Liver (tissue), 9 donors: ENCODE results near the gene RNU2-1. TPM values are rescaled to one million over a fixed set of nuclear protein-coding genes. Genes with fewer than 3 reads are reported as not detected.
"Not testable (repeated sequence)": the region's sequence is repeated elsewhere in the genome, so short reads cannot be mapped to it uniquely, and the experiment has no call there.

ENCODE experiments used
- DNase-seq: peaks from one replicate; pipeline ENCODE4 v3.0.0-alpha.2; 2017; ENCODE audit warnings: low spot score
- H3K27ac ChIP-seq, 2 donors: one replicate each; pipeline ENCODE4 v1.7.0; 2013; ENCODE audit warnings: inconsistent platforms in 2 of 2, low read length in 2 of 2, control low read depth in 1 of 2, low read depth in 1 of 2, mild to moderate bottlenecking in 1 of 2
- H3K27me3 ChIP-seq, 4 donors: one replicate each; pipeline versions ENCODE4 v1.6.1 to v1.7.0; 2013; ENCODE audit warnings: low read length in 3 of 4, inconsistent platforms in 1 of 4, mild to moderate bottlenecking in 1 of 4, moderate library complexity in 1 of 4; ENCODE audit not compliant: control insufficient read depth in 4 of 4, insufficient read depth in 4 of 4
- H3K36me3 ChIP-seq, 4 donors: one replicate each; pipeline versions ENCODE4 v1.6.1 to v1.7.0; 2013; ENCODE audit warnings: low read length in 3 of 4, mild to moderate bottlenecking in 3 of 4, low read depth in 1 of 4, moderate library complexity in 1 of 4; ENCODE audit not compliant: control insufficient read depth in 4 of 4, insufficient read depth in 3 of 4
- H3K4me1 ChIP-seq, 4 donors: one replicate each; pipeline versions ENCODE4 v1.6.1 to v1.7.0; 2013; ENCODE audit warnings: low read length in 3 of 4, mild to moderate bottlenecking in 3 of 4, moderate library complexity in 1 of 4; ENCODE audit not compliant: control insufficient read depth in 4 of 4, insufficient read depth in 4 of 4
- H3K4me3 ChIP-seq, 3 donors: one replicate each; pipeline versions ENCODE4 v1.6.1 to v1.7.0; 2013; ENCODE audit warnings: low read length in 3 of 3, control low read depth in 1 of 3, low read depth in 1 of 3, mild to moderate bottlenecking in 1 of 3
- H3K9ac ChIP-seq, 2 donors: one replicate each; pipeline ENCODE4 v1.7.0; 2013; ENCODE audit warnings: low read length in 2 of 2, mild to moderate bottlenecking in 2 of 2, moderate library complexity in 2 of 2, control low read depth in 1 of 2, low read depth in 1 of 2
- H3K9me3 ChIP-seq, 4 donors: one replicate each; pipeline versions ENCODE4 v1.6.1 to v1.7.0; 2013; ENCODE audit warnings: low read length in 3 of 4; ENCODE audit not compliant: control insufficient read depth in 4 of 4
- FOXA2 ChIP-seq: IDR thresholded peaks from 2 replicates; pipeline ENCODE4 v1.6.1; 2016; ENCODE audit warnings: antibody characterized with exemption
- GABPA ChIP-seq, 2 donors: IDR thresholded peaks in 1 of 2; conservative IDR thresholded peaks in 1 of 2; 2 replicates each; pipeline ENCODE4 v1.6.1; 2016; ENCODE audit warnings: antibody characterized with exemption in 2 of 2, mild to moderate bottlenecking in 1 of 2, moderate library complexity in 1 of 2
- HNF4A ChIP-seq, 2 donors: conservative IDR thresholded peaks; 2 replicates each; pipeline ENCODE4 v1.6.1; 2016; ENCODE audit warnings: antibody characterized with exemption in 2 of 2, mild to moderate bottlenecking in 2 of 2
- HNF4G ChIP-seq: IDR thresholded peaks from 2 replicates; pipeline ENCODE4 v1.6.1; 2016; ENCODE audit warnings: antibody characterized with exemption
- JUND ChIP-seq, 2 donors: IDR thresholded peaks; 2 replicates each; pipeline ENCODE4 v1.6.1; 2016; ENCODE audit warnings: antibody characterized with exemption in 2 of 2
- NR2F2 ChIP-seq: IDR thresholded peaks from 2 replicates; pipeline ENCODE4 v1.6.1; 2016; ENCODE audit warnings: antibody characterized with exemption
- RAD21 ChIP-seq, 2 donors: IDR thresholded peaks; 2 replicates each; pipeline ENCODE4 v1.6.1; 2016; ENCODE audit warnings: antibody characterized with exemption in 2 of 2, mild to moderate bottlenecking in 2 of 2
- SP1 ChIP-seq: IDR thresholded peaks from 2 replicates; pipeline ENCODE4 v1.6.1; 2018; ENCODE audit warnings: antibody characterized with exemption, mild to moderate bottlenecking
- TAF1 ChIP-seq: conservative IDR thresholded peaks from 2 replicates; pipeline ENCODE4 v1.6.1; 2016; ENCODE audit warnings: antibody characterized with exemption, mild to moderate bottlenecking
- YY1 ChIP-seq: IDR thresholded peaks from 2 replicates; pipeline ENCODE4 v1.6.1; 2016; ENCODE audit warnings: antibody characterized with exemption, mild to moderate bottlenecking
- WGBS: extraction: QIAGEN DNeasy Blood & Tissue Kit; methylation state at CpG from one replicate; pipeline ENCODE4 v1.1.7; 2013; 5-methylcytosine and 5-hydroxymethylcytosine counted together
- polyA plus RNA-seq, 2 donors: library from polyadenylated mRNA; stranded (reverse) in 1 of 2; unstranded in 1 of 2; fragments of 200-250 nt in 1 of 2; fragments of >200 nt in 1 of 2; fragmentation: Nextera tagmentation in 1 of 2; extraction: Ambion mirVana in 1 of 2; gene quantifications; one replicate each; pipeline versions ENCODE4 v1.2.1 to v1.2.3, GENCODE V29; 2013 to 2015
- total RNA-seq, 2 donors: library from RNA; depleted of rRNA; stranded (reverse); fragments of >200 nt; gene quantifications; one replicate each; pipeline ENCODE4 v1.2.3, GENCODE V29; 2014
- TF ChIP-seq, protein P1 (sequence below): IDR thresholded peaks from 2 replicates; pipeline ENCODE4 v1.6.1; 2016; ENCODE audit warnings: antibody characterized with exemption, mild to moderate bottlenecking
- TF ChIP-seq, protein P2 (sequence below): IDR thresholded peaks from 2 replicates; pipeline ENCODE4 v1.6.1; 2016; ENCODE audit warnings: antibody characterized with exemption
- TF ChIP-seq, protein P3 (sequence below): IDR thresholded peaks from 2 replicates; pipeline ENCODE4 v1.6.1; 2016; ENCODE audit warnings: antibody characterized with exemption
- TF ChIP-seq, protein P4 (sequence below): IDR thresholded peaks from 2 replicates; pipeline ENCODE4 v1.6.1; 2016; ENCODE audit warnings: antibody characterized with exemption
- TF ChIP-seq, protein P5 (sequence below): fragments of 150-350 bp; IDR thresholded peaks from 2 replicates; pipeline ENCODE4 v1.5.1; 2017; ENCODE audit warnings: improper control_type of control experiment, low read depth, low read length; ENCODE audit not compliant: missing input control
- donor health status: healthy.
- donor health status: healthy.
- donor health status: healthy.
- donor health status: healthy.
- donor health status: healthy.

Gene RNU2-1
- total and polyA plus RNA-seq, 4 donors: 3.4 TPM; not detected in 3

DNA sequence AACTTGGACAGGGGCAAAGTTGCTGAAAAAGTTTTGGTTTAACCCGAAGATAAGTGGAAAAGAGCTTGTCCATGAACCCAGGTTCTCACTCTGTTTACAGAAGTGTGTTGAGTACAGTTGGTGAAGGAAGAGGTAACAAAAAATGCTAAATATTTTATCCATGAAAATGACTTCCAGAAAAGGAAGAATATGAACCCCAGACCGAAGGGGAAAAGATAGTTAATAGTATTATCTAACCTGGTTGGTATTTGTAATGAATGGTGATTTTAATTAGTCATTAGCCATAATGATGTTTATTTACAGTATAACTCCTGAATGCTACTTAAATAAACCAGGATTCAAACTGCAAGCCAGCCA, 22.7 kb downstream of the RNU2-1 start (continued):
- TF ChIP-seq SP1 (no peak), FOXA2 (no peak), HNF4A (conservative IDR thresholded peaks at IDR 0.05) (no peak), TAF1 (no peak)

DNA sequence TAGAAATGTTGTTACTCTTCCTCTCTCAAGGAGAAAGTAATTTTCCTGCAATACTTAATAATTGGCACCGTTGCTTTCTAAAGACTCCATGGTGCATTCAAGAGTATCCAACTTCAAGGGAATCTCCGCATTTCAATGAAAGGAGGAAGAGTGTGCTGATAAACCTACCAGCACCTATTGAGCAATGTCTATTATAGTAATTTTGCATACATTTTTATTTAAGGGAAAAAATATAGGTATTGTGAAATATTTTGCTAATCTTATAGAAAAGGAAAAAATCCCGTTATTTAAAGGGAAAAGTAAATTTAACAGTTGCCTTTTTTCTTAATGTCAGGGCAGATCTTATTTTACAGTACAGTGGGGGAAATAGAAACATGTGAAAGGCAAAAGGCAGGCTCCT, 23.2 kb downstream of the RNU2-1 start:
- Histone ChIP-seq H3K9ac (no peak overlapping the region), H3K4me3 (no peak overlapping the region), H3K4me1 (peaks cover 9 to 27% (median 18%) of the 10 kb centered on the region in 4 donors), H3K9me3 (no peaks in the 10 kb centered on the region), H3K27me3 (no peaks in the 10 kb centered on the region), H3K27ac (peak overlapping the region in 1 of 2 donors; percentile 66), H3K36me3 (peaks cover 6 to 43% (median 25%) of the 10 kb centered on the region in 4 donors)
- no peak for DNase-seq
- WGBS: 74% methylated on average over 3 of the region's 3 CpGs
- TF ChIP-seq, protein P1, sequence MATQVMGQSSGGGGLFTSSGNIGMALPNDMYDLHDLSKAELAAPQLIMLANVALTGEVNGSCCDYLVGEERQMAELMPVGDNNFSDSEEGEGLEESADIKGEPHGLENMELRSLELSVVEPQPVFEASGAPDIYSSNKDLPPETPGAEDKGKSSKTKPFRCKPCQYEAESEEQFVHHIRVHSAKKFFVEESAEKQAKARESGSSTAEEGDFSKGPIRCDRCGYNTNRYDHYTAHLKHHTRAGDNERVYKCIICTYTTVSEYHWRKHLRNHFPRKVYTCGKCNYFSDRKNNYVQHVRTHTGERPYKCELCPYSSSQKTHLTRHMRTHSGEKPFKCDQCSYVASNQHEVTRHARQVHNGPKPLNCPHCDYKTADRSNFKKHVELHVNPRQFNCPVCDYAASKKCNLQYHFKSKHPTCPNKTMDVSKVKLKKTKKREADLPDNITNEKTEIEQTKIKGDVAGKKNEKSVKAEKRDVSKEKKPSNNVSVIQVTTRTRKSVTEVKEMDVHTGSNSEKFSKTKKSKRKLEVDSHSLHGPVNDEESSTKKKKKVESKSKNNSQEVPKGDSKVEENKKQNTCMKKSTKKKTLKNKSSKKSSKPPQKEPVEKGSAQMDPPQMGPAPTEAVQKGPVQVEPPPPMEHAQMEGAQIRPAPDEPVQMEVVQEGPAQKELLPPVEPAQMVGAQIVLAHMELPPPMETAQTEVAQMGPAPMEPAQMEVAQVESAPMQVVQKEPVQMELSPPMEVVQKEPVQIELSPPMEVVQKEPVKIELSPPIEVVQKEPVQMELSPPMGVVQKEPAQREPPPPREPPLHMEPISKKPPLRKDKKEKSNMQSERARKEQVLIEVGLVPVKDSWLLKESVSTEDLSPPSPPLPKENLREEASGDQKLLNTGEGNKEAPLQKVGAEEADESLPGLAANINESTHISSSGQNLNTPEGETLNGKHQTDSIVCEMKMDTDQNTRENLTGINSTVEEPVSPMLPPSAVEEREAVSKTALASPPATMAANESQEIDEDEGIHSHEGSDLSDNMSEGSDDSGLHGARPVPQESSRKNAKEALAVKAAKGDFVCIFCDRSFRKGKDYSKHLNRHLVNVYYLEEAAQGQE: no peak
- TF ChIP-seq YY1: no peak
- TF ChIP-seq, protein P2, sequence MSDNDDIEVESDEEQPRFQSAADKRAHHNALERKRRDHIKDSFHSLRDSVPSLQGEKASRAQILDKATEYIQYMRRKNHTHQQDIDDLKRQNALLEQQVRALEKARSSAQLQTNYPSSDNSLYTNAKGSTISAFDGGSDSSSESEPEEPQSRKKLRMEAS: no peak
- TF ChIP-seq FOXA2: no peak
- no peak for TF ChIP-seq HNF4A (conservative IDR thresholded peaks at IDR 0.05)

DNA sequence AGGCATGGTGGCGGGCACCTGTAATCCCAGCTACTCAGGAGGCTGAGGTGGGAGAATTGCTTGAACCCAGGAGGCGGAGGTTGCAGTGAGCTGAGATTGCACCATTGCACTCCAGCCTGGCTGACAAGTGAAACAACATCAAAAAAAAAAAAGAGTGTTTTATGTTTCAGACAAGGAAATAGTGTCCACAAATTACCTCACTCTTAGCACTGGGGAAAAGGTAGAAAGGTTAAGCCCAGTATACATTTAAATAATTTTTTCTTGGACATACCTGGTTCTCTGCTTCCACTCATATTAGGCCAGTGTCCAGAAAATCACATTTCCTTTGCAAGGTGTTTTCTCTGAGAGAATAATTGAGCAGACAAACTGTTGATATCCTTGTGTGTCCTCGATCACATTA, 30.8 kb downstream of the RNU2-1 start:
- H3K4me1 ChIP-seq, H3K9ac ChIP-seq, H3K9me3 ChIP-seq, H3K4me3 ChIP-seq, DNase-seq, H3K27me3 ChIP-seq, H3K27ac ChIP-seq: not testable (repeated sequence)
- 96% methylated on average over 3 of the region's 3 CpGs for WGBS
- H3K36me3 ChIP-seq: peaks cover 14 to 70% (median 59%) of the 10 kb centered on the region in 4 donors

DNA sequence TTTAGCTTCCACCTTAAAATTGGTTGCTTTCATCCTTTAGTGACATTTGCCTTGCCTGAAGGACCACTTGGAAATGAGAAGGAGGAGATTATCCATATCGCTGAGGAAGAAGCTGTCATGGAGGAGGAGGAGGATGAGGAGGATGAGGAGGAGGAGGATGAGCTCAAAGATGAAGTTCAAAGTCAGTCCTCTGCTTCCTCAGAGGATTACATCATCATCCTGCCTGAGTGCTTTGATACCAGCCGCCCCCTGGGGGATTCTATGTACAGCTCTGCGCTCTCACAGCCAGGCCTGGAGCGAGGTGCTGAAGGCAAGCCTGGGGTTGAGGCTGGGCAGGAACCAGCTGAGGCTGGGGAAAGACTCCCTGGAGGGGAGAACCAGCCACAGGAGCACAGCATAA, 33.6 kb downstream of the RNU2-1 start:
- Histone ChIP-seq H3K4me1 (no peaks in the 10 kb centered on the region), H3K9me3 (no peaks in the 10 kb centered on the region), H3K36me3 (peaks cover 21 to 72% (median 66%) of the 10 kb centered on the region in 4 donors), H3K4me3 (no peak overlapping the region), H3K27ac (no peak overlapping the region), H3K27me3 (no peaks in the 10 kb centered on the region), H3K9ac (no peak overlapping the region)
- WGBS: 92% methylated on average over 4 of the region's 4 CpGs
- DNase-seq: no peak
- no peak for TF ChIP-seq HNF4G
- TF ChIP-seq FOXA2: no peak
- TF ChIP-seq, protein P2: no peak
- no peak for TF ChIP-seq YY1
- no peak for TF ChIP-seq GABPA (IDR thresholded peaks at IDR 0.05 in 1 of 2, conservative IDR thresholded peaks at IDR 0.05 in 1 of 2)
- no peak for TF ChIP-seq RAD21 (IDR thresholded peaks at IDR 0.05)
- TF ChIP-seq, protein P3, sequence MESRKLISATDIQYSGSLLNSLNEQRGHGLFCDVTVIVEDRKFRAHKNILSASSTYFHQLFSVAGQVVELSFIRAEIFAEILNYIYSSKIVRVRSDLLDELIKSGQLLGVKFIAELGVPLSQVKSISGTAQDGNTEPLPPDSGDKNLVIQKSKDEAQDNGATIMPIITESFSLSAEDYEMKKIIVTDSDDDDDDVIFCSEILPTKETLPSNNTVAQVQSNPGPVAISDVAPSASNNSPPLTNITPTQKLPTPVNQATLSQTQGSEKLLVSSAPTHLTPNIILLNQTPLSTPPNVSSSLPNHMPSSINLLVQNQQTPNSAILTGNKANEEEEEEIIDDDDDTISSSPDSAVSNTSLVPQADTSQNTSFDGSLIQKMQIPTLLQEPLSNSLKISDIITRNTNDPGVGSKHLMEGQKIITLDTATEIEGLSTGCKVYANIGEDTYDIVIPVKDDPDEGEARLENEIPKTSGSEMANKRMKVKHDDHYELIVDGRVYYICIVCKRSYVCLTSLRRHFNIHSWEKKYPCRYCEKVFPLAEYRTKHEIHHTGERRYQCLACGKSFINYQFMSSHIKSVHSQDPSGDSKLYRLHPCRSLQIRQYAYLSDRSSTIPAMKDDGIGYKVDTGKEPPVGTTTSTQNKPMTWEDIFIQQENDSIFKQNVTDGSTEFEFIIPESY: no peak
- TF ChIP-seq NR2F2: no peak
- no peak for TF ChIP-seq HNF4A (conservative IDR thresholded peaks at IDR 0.05)
- TF ChIP-seq, protein P4, sequence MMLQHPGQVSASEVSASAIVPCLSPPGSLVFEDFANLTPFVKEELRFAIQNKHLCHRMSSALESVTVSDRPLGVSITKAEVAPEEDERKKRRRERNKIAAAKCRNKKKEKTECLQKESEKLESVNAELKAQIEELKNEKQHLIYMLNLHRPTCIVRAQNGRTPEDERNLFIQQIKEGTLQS: no peak
- TF ChIP-seq, protein P5, sequence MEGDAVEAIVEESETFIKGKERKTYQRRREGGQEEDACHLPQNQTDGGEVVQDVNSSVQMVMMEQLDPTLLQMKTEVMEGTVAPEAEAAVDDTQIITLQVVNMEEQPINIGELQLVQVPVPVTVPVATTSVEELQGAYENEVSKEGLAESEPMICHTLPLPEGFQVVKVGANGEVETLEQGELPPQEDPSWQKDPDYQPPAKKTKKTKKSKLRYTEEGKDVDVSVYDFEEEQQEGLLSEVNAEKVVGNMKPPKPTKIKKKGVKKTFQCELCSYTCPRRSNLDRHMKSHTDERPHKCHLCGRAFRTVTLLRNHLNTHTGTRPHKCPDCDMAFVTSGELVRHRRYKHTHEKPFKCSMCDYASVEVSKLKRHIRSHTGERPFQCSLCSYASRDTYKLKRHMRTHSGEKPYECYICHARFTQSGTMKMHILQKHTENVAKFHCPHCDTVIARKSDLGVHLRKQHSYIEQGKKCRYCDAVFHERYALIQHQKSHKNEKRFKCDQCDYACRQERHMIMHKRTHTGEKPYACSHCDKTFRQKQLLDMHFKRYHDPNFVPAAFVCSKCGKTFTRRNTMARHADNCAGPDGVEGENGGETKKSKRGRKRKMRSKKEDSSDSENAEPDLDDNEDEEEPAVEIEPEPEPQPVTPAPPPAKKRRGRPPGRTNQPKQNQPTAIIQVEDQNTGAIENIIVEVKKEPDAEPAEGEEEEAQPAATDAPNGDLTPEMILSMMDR: no peak
- TF ChIP-seq JUND (IDR thresholded peaks at IDR 0.05): no peak
- no peak for TF ChIP-seq TAF1
